ENCODE results near the gene NTMT1. TPM values are rescaled to one million over a fixed set of nuclear protein-coding genes. Genes with fewer than 3 reads are reported as not detected.

The NTMT1 gene
- total and polyA plus RNA-seq, 10 of the 15 experiments (the other 5 are each of a cell fraction or from before 2014, with no cell fraction given): 12.8 to 85.4 (median 39.3) TPM

- TF ChIP-seq BACH1 (IDR thresholded peaks at IDR 0.05; ENCODE audit: borderline replicate concordance): peak; percentile 45; the same call in 1 of the 2 replicates
- peak in 1 of 2 experiments; percentile 38; a peak in 2 of 4 replicates for TF ChIP-seq IKZF2 (IDR thresholded peaks at IDR 0.05)
- TF ChIP-seq MEF2B (IDR thresholded peaks at IDR 0.05; ENCODE audit: partially characterized antibody, poor library complexity, severe bottlenecking): peak; percentile 17
- TF ChIP-seq IRF4 (IDR thresholded peaks at IDR 0.05; ENCODE audit: low read depth, low read length): no peak
- no peak for TF ChIP-seq CUX1 (IDR thresholded peaks at IDR 0.05; ENCODE audit: insufficient replicate concordance, low read depth, low read length)
- no peak for TF ChIP-seq HDAC6 (IDR thresholded peaks at IDR 0.05; ENCODE audit: unreplicated experiment)
- TF ChIP-seq NKRF (conservative IDR thresholded peaks at IDR 0.05): 0 out of 2 replicates have a peak, but pooled peaks have one; percentile 44
- no peak for TF ChIP-seq ZNF384 (IDR thresholded peaks at IDR 0.05; ENCODE audit: borderline replicate concordance, low read depth, low read length)
- TF ChIP-seq EGR1 (IDR thresholded peaks at IDR 0.05; ENCODE audit: borderline replicate concordance in 1 of 2, low read depth in 2 of 2, low read length in 2 of 2): no peak
- TF ChIP-seq BHLHE40 (IDR thresholded peaks at IDR 0.05; ENCODE audit: borderline replicate concordance in 1 of 2, low read depth in 2 of 2, low read length in 1 of 2): 0 out of 4 replicates have a peak, but pooled peaks of 1 of the 2 experiments have one; percentile 48
- peak; percentile 17; the same call in 1 of the 2 replicates for TF ChIP-seq EED (IDR thresholded peaks at IDR 0.05; ENCODE audit: low read depth)
- peak; percentile 93 for TF ChIP-seq SKIL (IDR thresholded peaks at IDR 0.05; ENCODE audit: low read depth, poor library complexity, severe bottlenecking)
- TF ChIP-seq HDGF (IDR thresholded peaks at IDR 0.05): peak; percentile 91; the same call in 1 of the 2 replicates
- TF ChIP-seq NFYB (IDR thresholded peaks at IDR 0.05; ENCODE audit: insufficient read depth, low read depth, low read length): no peak
- TF ChIP-seq RBBP5 (conservative IDR thresholded peaks at IDR 0.05): no peak
- no peak for TF ChIP-seq CHD1 (IDR thresholded peaks at IDR 0.05; ENCODE audit: low read depth, low read length)
- no peak for TF ChIP-seq WRNIP1 (IDR thresholded peaks at IDR 0.05; ENCODE audit: borderline replicate concordance, low read depth, low read length)
- no peak for TF ChIP-seq RELA (IDR thresholded peaks at IDR 0.05; ENCODE audit: borderline replicate concordance, partially characterized antibody)
These were observed 23.2 kb upstream of the NTMT1 start (continued) for GRCh38 chr9:129602598-129603415.

Measured in GM12878 (cell line).